Sigmoid colon (tissue), 4 donors: ENCODE measurements around the gene GLP2R.
A peak's percentile ranks its signal among the peaks of the same experiment; 100 is the strongest.

ENCODE experiments used
- POLR2A ChIP-seq, 2 donors: fragments of 450-650 bp; IDR thresholded peaks; one replicate each; pipeline ENCODE4 v1.6.1; 2016; ENCODE audit warnings: antibody characterized with exemption in 2 of 2, mild to moderate bottlenecking in 2 of 2, moderate library complexity in 2 of 2
- POLR2AphosphoS5 ChIP-seq, 4 donors: sonication (generic); formaldehyde crosslinking; IDR thresholded peaks; one replicate each; pipeline ENCODE4 v1.6.1; 2017; ENCODE audit warnings: antibody characterized with exemption in 4 of 4
- TF ChIP-seq, protein P1 (sequence below), 4 experiments: fragments of 450-650 bp in 3 of 4; fragments of 200-600 bp in 1 of 4; IDR thresholded peaks; one replicate each; pipeline ENCODE4 v1.5.1; 2016 to 2019; ENCODE audit warnings: antibody characterized with exemption in 4 of 4, mild to moderate bottlenecking in 3 of 4, moderate library complexity in 2 of 4

DNA sequence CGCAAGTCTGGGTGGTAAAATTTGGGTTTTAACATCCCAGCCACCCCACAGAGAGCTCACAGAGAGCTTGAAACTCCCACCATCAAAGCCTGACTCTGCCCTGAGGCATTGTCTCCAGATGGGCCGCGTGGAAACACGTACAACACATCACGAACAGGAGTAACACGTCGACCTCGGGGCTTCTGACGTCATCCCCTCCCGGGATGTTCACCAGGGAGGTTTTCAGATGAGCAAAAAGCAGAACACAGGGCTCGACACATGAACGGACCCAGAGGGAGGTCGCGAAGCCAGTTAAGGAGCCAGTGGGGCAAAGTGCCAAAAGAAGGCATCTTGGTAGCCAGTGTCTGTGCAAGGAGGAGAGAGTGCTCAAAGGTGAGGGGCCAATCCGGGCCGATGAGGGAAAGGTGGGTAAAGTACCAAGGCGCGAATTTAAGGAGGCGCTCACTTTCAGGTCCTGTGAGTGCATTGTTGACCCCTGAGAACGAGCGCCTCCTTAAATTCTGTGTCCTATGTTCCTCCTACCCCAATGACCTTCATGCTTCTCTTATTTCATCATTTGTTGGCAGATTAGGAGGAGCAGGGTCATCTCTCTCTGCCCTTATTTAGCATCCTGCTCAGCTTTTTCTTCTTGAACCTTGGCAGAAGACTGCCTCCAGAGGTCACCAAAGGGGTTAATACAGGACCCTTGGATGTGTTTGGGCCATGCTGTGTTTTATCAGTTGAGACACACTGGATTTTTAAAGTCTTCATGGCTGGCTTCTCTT, 73.7 kb downstream of the GLP2R start:
- TF ChIP-seq, protein P1, sequence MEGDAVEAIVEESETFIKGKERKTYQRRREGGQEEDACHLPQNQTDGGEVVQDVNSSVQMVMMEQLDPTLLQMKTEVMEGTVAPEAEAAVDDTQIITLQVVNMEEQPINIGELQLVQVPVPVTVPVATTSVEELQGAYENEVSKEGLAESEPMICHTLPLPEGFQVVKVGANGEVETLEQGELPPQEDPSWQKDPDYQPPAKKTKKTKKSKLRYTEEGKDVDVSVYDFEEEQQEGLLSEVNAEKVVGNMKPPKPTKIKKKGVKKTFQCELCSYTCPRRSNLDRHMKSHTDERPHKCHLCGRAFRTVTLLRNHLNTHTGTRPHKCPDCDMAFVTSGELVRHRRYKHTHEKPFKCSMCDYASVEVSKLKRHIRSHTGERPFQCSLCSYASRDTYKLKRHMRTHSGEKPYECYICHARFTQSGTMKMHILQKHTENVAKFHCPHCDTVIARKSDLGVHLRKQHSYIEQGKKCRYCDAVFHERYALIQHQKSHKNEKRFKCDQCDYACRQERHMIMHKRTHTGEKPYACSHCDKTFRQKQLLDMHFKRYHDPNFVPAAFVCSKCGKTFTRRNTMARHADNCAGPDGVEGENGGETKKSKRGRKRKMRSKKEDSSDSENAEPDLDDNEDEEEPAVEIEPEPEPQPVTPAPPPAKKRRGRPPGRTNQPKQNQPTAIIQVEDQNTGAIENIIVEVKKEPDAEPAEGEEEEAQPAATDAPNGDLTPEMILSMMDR (IDR thresholded peaks at IDR 0.05) = no peak
- TF ChIP-seq POLR2A (IDR thresholded peaks at IDR 0.05) = no peak
- TF ChIP-seq POLR2AphosphoS5 (IDR thresholded peaks at IDR 0.05) = peak in 1 of 4 donors; percentile 4
